GM18907 (cell line): Measurements from ENCODE around the gene OTOGL.
"Not testable (repeated sequence)": the region's sequence is repeated elsewhere in the genome, so short reads cannot be mapped to it uniquely, and the experiment has no call there.

ENCODE experiments used
- ATAC-seq: cut with Tn5 transposase; IDR thresholded peaks from one replicate; pipeline ENCODE4 v1.9.1; 2021; ENCODE audit warnings: mild to moderate bottlenecking, moderate library complexity; ENCODE audit not compliant: unreplicated experiment

Gene OTOGL

GRCh38 chr12:80184926-80185325 lies 85.6 kb downstream of the OTOGL start:
- ATAC-seq, result no peak

GRCh38 chr12:80186727-80187217 lies 87.4 kb downstream of the OTOGL start:
- peak; percentile 66 for ATAC-seq

- ATAC-seq, result peak; percentile 48
Measured at GRCh38 chr12:80187660-80188090, 88.3 kb downstream of the OTOGL start.

- ATAC-seq, result no peak
Measured at GRCh38 chr12:80188576-80188975, 89.2 kb downstream of the OTOGL start.

- no peak for ATAC-seq
Measured at GRCh38 chr12:80189241-80189640, 89.9 kb downstream of the OTOGL start.

- ATAC-seq, result no peak
Measured at GRCh38 chr12:80190001-80190400, 90.7 kb downstream of the OTOGL start.

GRCh38 chr12:80192087-80192486 lies 92.8 kb downstream of the OTOGL start:
- no peak for ATAC-seq

- ATAC-seq, result no peak
Measured at GRCh38 chr12:80193865-80194264, 94.5 kb downstream of the OTOGL start.

GRCh38 chr12:80195074-80195726 lies 95.9 kb downstream of the OTOGL start:
- peak; percentile 59 for ATAC-seq

- ATAC-seq, result no peak
Measured at GRCh38 chr12:80195737-80196136, 96.4 kb downstream of the OTOGL start.

GRCh38 chr12:80196419-80196818 lies 97.1 kb downstream of the OTOGL start:
- no peak for ATAC-seq

- ATAC-seq, result no peak
Measured at GRCh38 chr12:80198782-80199337, 99.5 kb downstream of the OTOGL start.

GRCh38 chr12:80199931-80200330 lies 100.6 kb downstream of the OTOGL start:
- no peak for ATAC-seq

GRCh38 chr12:80200414-80200813 lies 101.1 kb downstream of the OTOGL start:
- no peak for ATAC-seq

GRCh38 chr12:80201908-80202307 lies 102.6 kb downstream of the OTOGL start:
- ATAC-seq, result no peak

- ATAC-seq, result no peak
Measured at GRCh38 chr12:80205960-80206359, 106.6 kb downstream of the OTOGL start.

- no peak for ATAC-seq
Measured at GRCh38 chr12:80208071-80208470, 108.7 kb downstream of the OTOGL start.

GRCh38 chr12:80211671-80212070 lies 112.3 kb downstream of the OTOGL start:
- ATAC-seq, result no peak

- no peak for ATAC-seq
Measured at GRCh38 chr12:80212938-80213645, 113.8 kb downstream of the OTOGL start.

GRCh38 chr12:80213871-80214270 lies 114.5 kb downstream of the OTOGL start:
- ATAC-seq, result no peak

- no peak for ATAC-seq
Measured at GRCh38 chr12:80217011-80217535, 117.7 kb downstream of the OTOGL start.

- ATAC-seq, result not testable (repeated sequence)
Measured at GRCh38 chr12:80218925-80219324, 119.6 kb downstream of the OTOGL start.
